Keratinocyte (primary cell): Measurements from ENCODE around the gene GNPAT. TPM values are rescaled to one million over a fixed set of nuclear protein-coding genes. Genes with fewer than 3 reads are reported as not detected.

Experiments used
- DNase-seq: peaks from one replicate; pipeline ENCODE4 v3.0.0-alpha.2; 2011; ENCODE audit warnings: low read depth, missing footprints, low spot score
- FAIRE-seq: peaks from 2 replicates; lab custom pipeline; 2011; peaks lifted over from hg19 to GRCh38; lab: Jason Lieb, UNC
- H2AFZ ChIP-seq: 2 replicates; pipeline ENCODE4 v1.6.0; 2012; ENCODE audit warnings: low read length, control low read depth, inconsistent platforms; ENCODE audit not compliant: control insufficient read depth
- H3K27ac ChIP-seq: 2 replicates; pipeline ENCODE4 v1.5.1; 2011; ENCODE audit warnings: low read length; ENCODE audit not compliant: control insufficient read depth, insufficient read depth
- H3K27me3 ChIP-seq: 3 replicates; pipeline ENCODE4 v1.6.0; 2011; ENCODE audit warnings: low read length; ENCODE audit not compliant: control insufficient read depth, insufficient read depth; ENCODE audit errors: extremely low read depth
- H3K36me3 ChIP-seq, 2 experiments: 2 replicates in 1 of 2; 3 replicates in 1 of 2; pipeline ENCODE4 v1.5.1; 2011; ENCODE audit warnings: low read length in 2 of 2, mild to moderate bottlenecking in 1 of 2; ENCODE audit not compliant: control insufficient read depth in 2 of 2, insufficient read depth in 2 of 2; ENCODE audit errors: extremely low read depth in 1 of 2
- H3K4me1 ChIP-seq: 3 replicates; pipeline ENCODE4 v1.5.1; 2011; ENCODE audit warnings: low read length; ENCODE audit not compliant: control insufficient read depth, insufficient read depth; ENCODE audit errors: extremely low read depth
- H3K4me2 ChIP-seq: 3 replicates; pipeline ENCODE4 v1.6.0; 2011; ENCODE audit warnings: low read depth, low read length; ENCODE audit not compliant: control insufficient read depth, insufficient read depth; ENCODE audit errors: extremely low read depth
- H3K4me3 ChIP-seq, 3 experiments: fragments of 200-600 bp in 1 of 3; sonication (generic) in 1 of 3; 2 replicates in 2 of 3; 3 replicates in 1 of 3; pipeline ENCODE4 v1.5.1; 2011 to 2016; ENCODE audit warnings: low read length in 3 of 3, mild to moderate bottlenecking in 3 of 3, control low read depth in 2 of 3, inconsistent platforms in 1 of 3, low read depth in 1 of 3, mixed read lengths in 1 of 3, mixed run types in 1 of 3, moderate library complexity in 1 of 3; ENCODE audit not compliant: control insufficient read depth in 2 of 3, insufficient read depth in 2 of 3; ENCODE audit errors: extremely low read depth in 1 of 3
- H3K79me2 ChIP-seq: 2 replicates; pipeline ENCODE4 v1.6.0; 2012; ENCODE audit warnings: low read length; ENCODE audit not compliant: control insufficient read depth, insufficient read depth
- H3K9ac ChIP-seq: 3 replicates; pipeline ENCODE4 v1.6.0; 2011; ENCODE audit warnings: low read length; ENCODE audit not compliant: control insufficient read depth, insufficient read depth; ENCODE audit errors: extremely low read depth
- H3K9me1 ChIP-seq: 3 replicates; pipeline ENCODE4 v1.6.0; 2011; ENCODE audit warnings: low read length; ENCODE audit not compliant: control insufficient read depth, insufficient read depth; ENCODE audit errors: extremely low read depth
- H3K9me3 ChIP-seq: 2 replicates; pipeline ENCODE4 v1.5.1; 2012; ENCODE audit warnings: low read depth, low read length; ENCODE audit not compliant: control insufficient read depth
- H4K20me1 ChIP-seq: 3 replicates; pipeline ENCODE4 v1.6.0; 2011; ENCODE audit warnings: low read length; ENCODE audit not compliant: control insufficient read depth, insufficient read depth; ENCODE audit errors: extremely low read depth
- CTCF ChIP-seq, 3 experiments: IDR thresholded peaks in 1 of 3; conservative IDR thresholded peaks in 1 of 3; optimal IDR thresholded peaks in 1 of 3; 2 replicates in 2 of 3; 3 replicates in 1 of 3; pipeline versions ENCODE3 to v1.5.1; 2011; ENCODE audit warnings: low read length in 3 of 3, mild to moderate bottlenecking in 3 of 3, moderate library complexity in 2 of 3, control low read depth in 1 of 3, inconsistent platforms in 1 of 3; ENCODE audit not compliant: insufficient read depth in 2 of 3; ENCODE audit errors: extremely low read depth in 1 of 3
- EZH2 ChIP-seq: IDR thresholded peaks from one replicate; pipeline ENCODE4 v1.6.1; 2012; ENCODE audit warnings: inconsistent platforms, mild to moderate bottlenecking, low read length, moderate library complexity
- dilution Hi-C: fragments of 300-500 bp; cut with MboI; formaldehyde crosslinking; loops from one replicate; pipeline ENCODE4 v1.7.0; 2020; ENCODE audit warnings: low sequenced_read_pairs; ENCODE audit not compliant: extremely low pct_ligation_motif_present
- polyA plus RNA-seq, 5 experiments: library from polyadenylated mRNA; depleted of rRNA in 3 of 5; stranded (reverse) in 3 of 5; stranded (forward) in 1 of 5; unstranded in 1 of 5; fragments of >200 nt; gene quantifications; 1 replicate in 1 of 5; 2 replicates in 3 of 5; 3 replicates in 1 of 5; pipeline versions ENCODE4 v1.2.1 to v1.2.3, GENCODE V29; 2011 to 2012; ENCODE audit warnings: missing spikeins in 2 of 5, low read depth in 1 of 5, low replicate concordance in 1 of 5

Gene GNPAT
- polyA plus RNA-seq, 1 donor (not counting 4 experiments of a cell fraction or from before 2014, with no cell fraction given): 39.9 TPM

GRCh38 chr1:231279081-231279480 lies 38.1 kb downstream of the GNPAT start:
- dilution Hi-C loops: no loop called here
- no peak for TF ChIP-seq EZH2
- no peak for TF ChIP-seq CTCF (optimal IDR thresholded peaks at IDR 0.05 in 1 of 3, IDR thresholded peaks at IDR 0.05 in 1 of 3, conservative IDR thresholded peaks at IDR 0.05 in 1 of 3; ENCODE audit: extremely low read depth in 1 of 3, insufficient read depth in 2 of 3, low read length in 3 of 3)
- Histone ChIP-seq H3K36me3 (peaks cover 6 to 7% of the 10 kb centered on the region in 2 experiments), H3K27ac (no peak overlapping the region), H4K20me1 (no peaks in the 10 kb centered on the region), H3K9me1 (no peaks in the 10 kb centered on the region), H2AFZ (no peak overlapping the region), H3K4me2 (peak overlapping the region; percentile 3), H3K27me3 (no peaks in the 10 kb centered on the region), H3K4me3 (no peak overlapping the region), H3K9ac (no peak overlapping the region), H3K4me1 (peaks cover 8% of the 10 kb centered on the region), H3K9me3 (no peaks in the 10 kb centered on the region), H3K79me2 (no peaks in the 10 kb centered on the region)
- peak; percentile 57 for FAIRE-seq
- no peak for DNase-seq

GRCh38 chr1:231279683-231280082 lies 38.7 kb downstream of the GNPAT start:
- dilution Hi-C loops: no loop called here
- H2AFZ ChIP-seq: no peak overlapping the region
- no peaks in the 10 kb centered on the region for H3K27me3 ChIP-seq
- no peak overlapping the region for H3K27ac ChIP-seq
- H3K36me3 ChIP-seq: peaks cover 0 to 3% of the 10 kb centered on the region in 2 experiments
- H3K9me1 ChIP-seq: no peaks in the 10 kb centered on the region
- no peak overlapping the region for H3K4me3 ChIP-seq
- FAIRE-seq (no peak), DNase-seq (no peak)
- TF ChIP-seq CTCF (optimal IDR thresholded peaks at IDR 0.05 in 1 of 3, IDR thresholded peaks at IDR 0.05 in 1 of 3, conservative IDR thresholded peaks at IDR 0.05 in 1 of 3; ENCODE audit: extremely low read depth in 1 of 3, insufficient read depth in 2 of 3, low read length in 3 of 3) (no peak), EZH2 (no peak)
- no peak overlapping the region for H3K4me2 ChIP-seq
- peaks cover 8% of the 10 kb centered on the region for H3K4me1 ChIP-seq
- no peaks in the 10 kb centered on the region for H3K9me3 ChIP-seq
- no peaks in the 10 kb centered on the region for H3K79me2 ChIP-seq
- no peaks in the 10 kb centered on the region for H4K20me1 ChIP-seq
- no peak overlapping the region for H3K9ac ChIP-seq
